Measurements from ENCODE around the gene GDF2.

Gene GDF2

GRCh38 chr10:47315421-47315820, 6.8 kb upstream of the GDF2 start:
- TF ChIP-seq, protein P1, sequence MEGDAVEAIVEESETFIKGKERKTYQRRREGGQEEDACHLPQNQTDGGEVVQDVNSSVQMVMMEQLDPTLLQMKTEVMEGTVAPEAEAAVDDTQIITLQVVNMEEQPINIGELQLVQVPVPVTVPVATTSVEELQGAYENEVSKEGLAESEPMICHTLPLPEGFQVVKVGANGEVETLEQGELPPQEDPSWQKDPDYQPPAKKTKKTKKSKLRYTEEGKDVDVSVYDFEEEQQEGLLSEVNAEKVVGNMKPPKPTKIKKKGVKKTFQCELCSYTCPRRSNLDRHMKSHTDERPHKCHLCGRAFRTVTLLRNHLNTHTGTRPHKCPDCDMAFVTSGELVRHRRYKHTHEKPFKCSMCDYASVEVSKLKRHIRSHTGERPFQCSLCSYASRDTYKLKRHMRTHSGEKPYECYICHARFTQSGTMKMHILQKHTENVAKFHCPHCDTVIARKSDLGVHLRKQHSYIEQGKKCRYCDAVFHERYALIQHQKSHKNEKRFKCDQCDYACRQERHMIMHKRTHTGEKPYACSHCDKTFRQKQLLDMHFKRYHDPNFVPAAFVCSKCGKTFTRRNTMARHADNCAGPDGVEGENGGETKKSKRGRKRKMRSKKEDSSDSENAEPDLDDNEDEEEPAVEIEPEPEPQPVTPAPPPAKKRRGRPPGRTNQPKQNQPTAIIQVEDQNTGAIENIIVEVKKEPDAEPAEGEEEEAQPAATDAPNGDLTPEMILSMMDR (IDR thresholded peaks at IDR 0.05): no peak

GRCh38 chr10:47316131-47316530, 6.1 kb upstream of the GDF2 start:
- TF ChIP-seq, protein P1 (IDR thresholded peaks at IDR 0.05): no peak

- TF ChIP-seq, protein P1 (IDR thresholded peaks at IDR 0.05): no peak
These were observed 5.0 kb upstream of the GDF2 start for GRCh38 chr10:47317251-47317650.

DNA sequence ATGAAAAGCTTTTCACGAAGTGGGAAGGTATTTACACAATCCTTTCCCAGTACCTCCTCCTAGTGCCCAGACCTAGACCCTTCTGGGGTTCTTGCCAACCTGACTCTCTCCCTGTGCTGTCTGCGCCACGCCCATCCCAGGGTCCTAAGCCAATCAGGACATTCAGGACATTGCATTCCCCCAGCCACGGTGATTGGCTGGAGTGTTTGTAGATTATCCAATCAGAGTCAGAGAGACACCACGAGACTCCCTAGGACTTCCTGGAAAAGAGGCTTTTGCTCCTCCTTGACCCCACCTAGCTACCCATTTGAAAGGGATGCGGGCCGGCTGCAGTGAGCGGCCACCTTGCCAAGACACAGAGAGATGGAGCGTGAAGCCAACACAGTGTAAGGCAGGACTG, 3.5 kb upstream of the GDF2 start:
- TF ChIP-seq, protein P1 (IDR thresholded peaks at IDR 0.05): no peak

DNA sequence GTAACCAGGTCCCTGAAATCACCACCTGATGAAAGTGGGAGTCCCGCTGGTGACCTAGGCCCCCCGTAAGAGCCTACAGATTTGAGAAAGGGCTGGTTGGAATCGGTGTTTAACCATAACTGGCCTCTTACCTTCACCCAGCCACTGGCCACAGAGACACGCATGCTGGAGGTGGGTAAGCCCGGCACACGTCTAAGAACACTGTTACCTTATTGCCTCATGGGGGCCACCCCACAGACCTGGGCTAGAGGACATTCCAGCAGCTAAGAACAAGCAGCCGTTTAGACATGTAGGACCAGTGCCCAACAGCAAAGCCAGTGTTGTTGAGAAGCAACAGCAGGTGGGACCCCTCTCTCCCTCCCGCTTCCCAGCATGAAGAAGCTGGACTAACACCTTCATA, 2.5 kb upstream of the GDF2 start:
- TF ChIP-seq, protein P1 (IDR thresholded peaks at IDR 0.05): no peak

DNA sequence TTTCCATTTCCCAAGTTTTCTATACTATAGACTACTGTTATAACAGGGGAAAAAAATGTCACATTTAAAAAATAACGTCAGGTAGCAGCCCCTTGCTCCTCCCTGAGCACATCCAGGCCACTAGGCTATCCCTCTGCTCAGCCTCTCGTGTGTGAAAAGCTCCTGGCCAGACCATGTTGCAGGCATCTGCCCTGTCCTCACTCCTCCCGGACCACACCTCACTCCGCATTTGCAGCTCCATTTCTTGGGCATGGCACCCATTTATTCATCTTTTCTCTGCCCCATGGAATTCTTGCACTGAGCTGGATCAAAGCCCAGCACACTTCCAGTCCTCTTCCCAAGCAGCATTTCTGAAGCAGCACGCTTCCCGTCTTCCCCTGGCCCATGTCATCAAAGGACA, 1.4 kb upstream of the GDF2 start:
- TF ChIP-seq, protein P1 (IDR thresholded peaks at IDR 0.05): no peak

DNA sequence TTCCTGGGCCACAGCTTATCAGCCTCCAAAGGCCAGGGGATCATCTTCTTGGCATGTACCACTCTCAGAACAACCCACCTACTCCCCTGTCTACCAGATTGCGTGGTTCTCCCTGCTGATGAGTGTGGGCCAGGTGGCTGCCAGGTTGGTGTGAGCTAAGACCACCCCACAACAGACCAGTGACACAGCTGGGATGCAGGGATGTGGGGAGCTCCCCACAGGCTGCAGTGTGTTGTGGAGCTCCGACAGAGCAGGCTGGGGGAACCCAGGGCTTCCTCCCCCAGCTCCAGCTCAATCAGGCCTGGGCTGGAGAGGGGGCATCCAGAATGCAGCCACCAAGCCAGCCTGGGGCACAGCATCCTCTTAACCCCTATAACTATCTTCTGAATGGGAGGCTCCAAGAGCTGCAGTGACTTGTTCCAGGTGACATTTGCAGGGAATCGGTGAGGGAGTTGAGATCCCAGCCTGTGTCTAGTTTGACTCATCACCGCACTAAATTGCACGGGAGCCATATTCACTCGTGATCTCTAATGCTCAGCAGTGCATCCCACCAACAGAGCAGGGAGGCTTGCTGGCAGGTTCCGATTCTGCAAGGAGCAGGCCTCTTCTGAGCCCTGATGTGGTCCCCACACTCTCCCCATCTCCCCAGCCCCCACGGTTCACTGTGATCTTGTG, 596 bp upstream of the GDF2 start:
- TF ChIP-seq, protein P1 (IDR thresholded peaks at IDR 0.05): no peak

DNA sequence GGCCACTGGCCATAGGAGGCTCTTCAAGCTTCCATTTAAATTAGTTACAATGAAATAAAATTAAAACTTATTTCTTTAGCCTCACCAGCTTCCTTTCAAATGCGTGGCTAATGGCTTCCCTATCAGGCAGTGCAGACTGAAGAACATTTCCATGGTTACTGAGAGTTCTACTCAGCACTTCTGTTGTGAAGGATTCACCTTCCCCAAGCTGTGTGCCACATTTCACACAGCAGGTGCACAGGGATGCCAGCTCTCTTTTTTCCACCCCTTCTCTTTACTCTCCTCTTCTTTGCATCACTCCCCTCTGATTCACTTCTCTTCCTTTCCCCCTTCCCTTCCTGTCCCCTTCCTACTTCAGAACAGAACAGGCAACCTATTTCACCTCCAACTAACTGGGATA, 833 bp downstream of the GDF2 start:
- TF ChIP-seq, protein P1 (IDR thresholded peaks at IDR 0.05): no peak
